Measurements from ENCODE around the gene LCORL. TPM values are rescaled to one million over a fixed set of nuclear protein-coding genes. Genes with fewer than 3 reads are reported as not detected.

The LCORL gene
- total RNA-seq, 1 experiment from 2014 or later: 15.5 TPM

GRCh38 chr4:17967078-17967477 lies 54.5 kb downstream of the LCORL start:
- no peak overlapping the region for H3K14ac ChIP-seq (ENCODE audit: insufficient read depth, low read length)
- H3K9me3 ChIP-seq (ENCODE audit: control insufficient read depth, low read depth, low read length): no peaks in the 10 kb centered on the region
- no CpG with 5 or more reads among the region's 1 CpG for WGBS (ENCODE audit: extremely low coverage, insufficient read length, low lambda C conversion rate)
- no peaks in the 10 kb centered on the region; the same call in 1 of the 2 replicates for H3K79me2 ChIP-seq (ENCODE audit: insufficient read depth, low read length)
- no peaks in the 10 kb centered on the region; a peak in 1 of 4 replicates for H3K4me1 Mint-ChIP-seq
- H2AK5ac ChIP-seq (ENCODE audit: insufficient read length, low read length): no peak overlapping the region
- no peak overlapping the region for H3K23ac ChIP-seq (ENCODE audit: insufficient read length, low read depth, low read length)
- no peaks in the 10 kb centered on the region for H3K9me3 Mint-ChIP-seq
- no peak overlapping the region for H3K27ac Mint-ChIP-seq
- H3K79me1 ChIP-seq (ENCODE audit: insufficient read depth, low read depth, low read length, poor library complexity, severe bottlenecking): no peaks in the 10 kb centered on the region
- DNase-seq: no peak
- no peak for TF ChIP-seq CTCF (conservative IDR thresholded peaks at IDR 0.05)
- no peaks in the 10 kb centered on the region for H3K27me3 ChIP-seq (ENCODE audit: insufficient read depth, low read length)
- no peaks in the 10 kb centered on the region for H3K36me3 Mint-ChIP-seq (ENCODE audit: insufficient read depth in 1 of 3, low read depth in 3 of 3)
- no peak overlapping the region for H2AFZ ChIP-seq (ENCODE audit: low read length)
- no peaks in the 10 kb centered on the region for H4K20me1 ChIP-seq (ENCODE audit: control insufficient read depth, insufficient read depth, insufficient read length)
- no peak overlapping the region for H3K4me2 ChIP-seq (ENCODE audit: insufficient read depth, insufficient read length, low read length)
- H3K27me3 Mint-ChIP-seq (ENCODE audit: low read depth): no peaks in the 10 kb centered on the region
- H3K23me2 ChIP-seq (ENCODE audit: insufficient read length, low read depth, low read length, poor library complexity, severe bottlenecking): no peaks in the 10 kb centered on the region
- H3K4ac ChIP-seq (ENCODE audit: low read depth, low read length): no peak overlapping the region
- H2BK12ac ChIP-seq (ENCODE audit: insufficient read length, low read depth, low read length): no peak overlapping the region
- H3K4me1 ChIP-seq (ENCODE audit: insufficient read depth, low read length): no peaks in the 10 kb centered on the region
- H4K91ac ChIP-seq (ENCODE audit: insufficient read length, low read depth, low read length): no peak overlapping the region
- no peak overlapping the region for H4K5ac ChIP-seq (ENCODE audit: insufficient read length, low read depth, low read length)
- H2BK5ac ChIP-seq (ENCODE audit: insufficient read length, low read length): no peak overlapping the region
- no peak overlapping the region for H2BK20ac ChIP-seq (ENCODE audit: low read depth, low read length, poor library complexity, severe bottlenecking)
- no peak overlapping the region for H3K18ac ChIP-seq (ENCODE audit: insufficient read length, low read depth, low read length)
- H3K56ac ChIP-seq (ENCODE audit: insufficient read length, low read depth, low read length): no peak overlapping the region
- no peak overlapping the region for H4K8ac ChIP-seq (replicated peaks; ENCODE audit: insufficient read length, low read depth, low read length)
- no peak overlapping the region for H2BK120ac ChIP-seq (ENCODE audit: low read depth, low read length, poor library complexity, severe bottlenecking)
- no peak overlapping the region for H3K4me3 Mint-ChIP-seq
- no peak overlapping the region for H3K9ac ChIP-seq (ENCODE audit: extremely low read depth, insufficient read length, low read length)
- H3K27ac ChIP-seq (ENCODE audit: insufficient read length, low read depth, low read length): no peak overlapping the region
- no peak overlapping the region for H3T11ph ChIP-seq (ENCODE audit: low read length)
- H2BK15ac ChIP-seq (ENCODE audit: low read depth, low read length): no peak overlapping the region

Data from H9 (cell line).